Measurements from ENCODE around the gene RSU1. TPM values are rescaled to one million over a fixed set of nuclear protein-coding genes. Genes with fewer than 3 reads are reported as not detected.
A peak's percentile ranks its signal among the peaks of the same experiment; 100 is the strongest.

RSU1 gene
- total and polyA plus RNA-seq, 2 donors (not counting 3 experiments of a cell fraction or from before 2014, with no cell fraction given): 80.2 to 104 TPM

DNA sequence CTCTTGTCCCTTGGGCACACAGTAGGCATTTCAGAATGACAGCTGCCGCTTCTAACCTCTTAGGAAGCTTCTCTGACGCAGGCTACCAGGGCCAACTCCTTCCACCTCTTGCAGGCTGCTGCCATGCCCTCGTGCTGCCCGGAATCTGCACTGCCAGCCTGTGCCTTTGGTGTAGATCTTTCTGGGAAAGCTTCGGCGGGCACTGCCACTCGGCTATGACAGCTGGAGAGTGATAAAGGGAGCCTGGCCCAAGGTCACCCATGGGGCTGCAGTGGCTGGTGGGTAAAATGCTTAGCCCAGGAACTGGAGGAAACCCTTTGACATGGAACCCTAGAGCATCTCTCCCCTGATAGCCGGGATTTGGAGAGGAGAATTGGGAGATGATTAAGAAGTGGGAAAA, 217.6 kb downstream of the RSU1 start:
- intact Hi-C loops (cut with micrococcal nuclease): loop anchor here (10.0 kb wide), 1 partner anchor 175 kb away; no protein-coding TSS in a partner anchor
- FAIRE-seq (no peak), DNase-seq (ENCODE audit: low read depth, low spot score) (no peak)
- Histone ChIP-seq H2AFZ (ENCODE audit: low read depth, low read length) (no peak overlapping the region), H3K79me2 (ENCODE audit: control insufficient read depth, insufficient read depth, low read length) (no peaks in the 10 kb centered on the region), H3K9me1 (replicated peaks; ENCODE audit: control insufficient read depth, extremely low read depth, insufficient read depth, low read length) (no peaks in the 10 kb centered on the region), H3K9ac (replicated peaks; ENCODE audit: extremely low read depth, insufficient read depth, low read length) (no peak overlapping the region), H3K4me2 (ENCODE audit: insufficient read depth, low read length) (no peak overlapping the region), H3K4me3 (replicated peaks in 1 of 3; ENCODE audit: insufficient read depth in 1 of 3, low read depth in 1 of 3, low read length in 3 of 3) (no peak overlapping the region), H3K36me3 (ENCODE audit: control insufficient read depth in 2 of 2, extremely low read depth in 1 of 2, insufficient read depth in 2 of 2, low read length in 2 of 2) (no peaks in the 10 kb centered on the region), H4K20me1 (replicated peaks; ENCODE audit: control insufficient read depth, extremely low read depth, insufficient read depth, low read length) (no peaks in the 10 kb centered on the region), H3K27ac (ENCODE audit: insufficient read depth, low read depth, low read length) (no peak overlapping the region), H3K27me3 (ENCODE audit: control insufficient read depth in 2 of 2, insufficient read depth in 2 of 2, low read length in 2 of 2) (no peaks in the 10 kb centered on the region), H3K4me1 (ENCODE audit: control insufficient read depth, extremely low read depth, insufficient read depth, low read length) (no peaks in the 10 kb centered on the region), H3K9me3 (replicated peaks; ENCODE audit: control insufficient read depth, insufficient read depth, low read length) (no peaks in the 10 kb centered on the region)
- TF ChIP-seq MYC (IDR thresholded peaks at IDR 0.05; ENCODE audit: low read depth, low read length) (no peak), FOS (IDR thresholded peaks at IDR 0.05; ENCODE audit: borderline replicate concordance, insufficient read depth, low read length) (no peak), EZH2 (IDR thresholded peaks at IDR 0.05; ENCODE audit: borderline replicate concordance, low read depth, low read length, severe bottlenecking) (no peak)
- TF ChIP-seq, protein P1, sequence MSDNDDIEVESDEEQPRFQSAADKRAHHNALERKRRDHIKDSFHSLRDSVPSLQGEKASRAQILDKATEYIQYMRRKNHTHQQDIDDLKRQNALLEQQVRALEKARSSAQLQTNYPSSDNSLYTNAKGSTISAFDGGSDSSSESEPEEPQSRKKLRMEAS (IDR thresholded peaks at IDR 0.05; ENCODE audit: insufficient read depth, insufficient read length): no peak
- CTCF ChIA-PET: interaction anchor here (0.8 kb wide), 1 partner anchor 209 kb away, joined by 3 read pairs; no protein-coding TSS in a partner anchor
- dilution Hi-C loops (cut with MboI; ENCODE audit: extremely low pct_ligation_motif_present, low sequenced_read_pairs): no loop called here
- no TSS peak for BruUV-seq (replicated peaks)
- POLR2A ChIA-PET: no interaction called here

DNA sequence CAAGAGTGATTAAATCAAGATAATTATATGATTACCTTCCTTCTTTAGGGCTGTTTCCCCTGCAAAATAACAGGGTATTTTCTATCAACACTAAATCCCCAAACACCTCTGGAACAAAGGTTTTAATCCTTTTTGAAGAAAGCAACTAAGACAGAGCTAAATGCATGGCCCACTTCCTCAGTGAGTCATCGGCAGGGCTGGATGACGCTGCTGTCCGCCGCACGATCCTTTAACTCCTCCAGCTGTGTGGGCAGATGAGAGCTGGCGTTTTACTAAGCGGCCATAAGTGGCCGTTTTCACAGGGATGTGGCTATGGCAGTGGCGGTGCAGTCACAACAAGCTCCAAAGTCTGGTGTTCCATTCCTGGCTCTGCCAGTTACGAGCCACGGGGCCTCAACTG, 219.6 kb downstream of the RSU1 start:
- H4K20me1 ChIP-seq (replicated peaks; ENCODE audit: control insufficient read depth, extremely low read depth, insufficient read depth, low read length): no peaks in the 10 kb centered on the region
- TF ChIP-seq EZH2 (IDR thresholded peaks at IDR 0.05; ENCODE audit: borderline replicate concordance, low read depth, low read length, severe bottlenecking): no peak
- TF ChIP-seq POLR2AphosphoS5 (IDR thresholded peaks at IDR 0.05; ENCODE audit: insufficient read depth, low read depth, low read length): no peak
- TF ChIP-seq POLR2A (IDR thresholded peaks at IDR 0.05; ENCODE audit: low read depth, low read length): no peak
- TF ChIP-seq GATA2 (IDR thresholded peaks at IDR 0.05; ENCODE audit: insufficient read depth, insufficient read length, low read depth, low read length): no peak
- TF ChIP-seq, protein P1 (IDR thresholded peaks at IDR 0.05; ENCODE audit: insufficient read depth, insufficient read length): no peak
- TF ChIP-seq JUN (IDR thresholded peaks at IDR 0.05; ENCODE audit: borderline replicate concordance, insufficient read depth, insufficient read length, low read depth): no peak
- TF ChIP-seq FOS (IDR thresholded peaks at IDR 0.05; ENCODE audit: borderline replicate concordance, insufficient read depth, low read length): no peak
- TF ChIP-seq, protein P2, sequence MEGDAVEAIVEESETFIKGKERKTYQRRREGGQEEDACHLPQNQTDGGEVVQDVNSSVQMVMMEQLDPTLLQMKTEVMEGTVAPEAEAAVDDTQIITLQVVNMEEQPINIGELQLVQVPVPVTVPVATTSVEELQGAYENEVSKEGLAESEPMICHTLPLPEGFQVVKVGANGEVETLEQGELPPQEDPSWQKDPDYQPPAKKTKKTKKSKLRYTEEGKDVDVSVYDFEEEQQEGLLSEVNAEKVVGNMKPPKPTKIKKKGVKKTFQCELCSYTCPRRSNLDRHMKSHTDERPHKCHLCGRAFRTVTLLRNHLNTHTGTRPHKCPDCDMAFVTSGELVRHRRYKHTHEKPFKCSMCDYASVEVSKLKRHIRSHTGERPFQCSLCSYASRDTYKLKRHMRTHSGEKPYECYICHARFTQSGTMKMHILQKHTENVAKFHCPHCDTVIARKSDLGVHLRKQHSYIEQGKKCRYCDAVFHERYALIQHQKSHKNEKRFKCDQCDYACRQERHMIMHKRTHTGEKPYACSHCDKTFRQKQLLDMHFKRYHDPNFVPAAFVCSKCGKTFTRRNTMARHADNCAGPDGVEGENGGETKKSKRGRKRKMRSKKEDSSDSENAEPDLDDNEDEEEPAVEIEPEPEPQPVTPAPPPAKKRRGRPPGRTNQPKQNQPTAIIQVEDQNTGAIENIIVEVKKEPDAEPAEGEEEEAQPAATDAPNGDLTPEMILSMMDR (IDR thresholded peaks at IDR 0.05; ENCODE audit: extremely low read depth in 1 of 2, insufficient read depth in 1 of 2, low read depth in 1 of 2, low read length in 2 of 2): no peak
- TF ChIP-seq MYC (IDR thresholded peaks at IDR 0.05; ENCODE audit: low read depth, low read length): no peak
- H3K36me3 ChIP-seq (ENCODE audit: control insufficient read depth in 2 of 2, extremely low read depth in 1 of 2, insufficient read depth in 2 of 2, low read length in 2 of 2): peaks cover 0 to under 1% of the 10 kb centered on the region in 2 experiments
- dilution Hi-C loops (cut with MboI; ENCODE audit: extremely low pct_ligation_motif_present, low sequenced_read_pairs) (no loop called here), intact Hi-C loops (cut with micrococcal nuclease) (loop anchor here (10.0 kb wide), 1 partner anchor 177 kb away; no protein-coding TSS in a partner anchor)
- no peaks in the 10 kb centered on the region for H3K27me3 ChIP-seq (ENCODE audit: control insufficient read depth in 2 of 2, insufficient read depth in 2 of 2, low read length in 2 of 2)
- H3K9me3 ChIP-seq (replicated peaks; ENCODE audit: control insufficient read depth, insufficient read depth, low read length): no peaks in the 10 kb centered on the region
- H3K9ac ChIP-seq (replicated peaks; ENCODE audit: extremely low read depth, insufficient read depth, low read length): no peak overlapping the region
- CTCF ChIA-PET: interaction anchor here (1.2 to 1.3 kb wide), 2 partner anchors 10 to 12 kb away, joined by 3 read pairs; no protein-coding TSS in a partner anchor
- no peaks in the 10 kb centered on the region for H3K4me1 ChIP-seq (ENCODE audit: control insufficient read depth, extremely low read depth, insufficient read depth, low read length)
- POLR2A ChIA-PET: no interaction called here
- no TSS peak for BruUV-seq (replicated peaks)
- DNase-seq (ENCODE audit: low read depth, low spot score) (peak; percentile 6), FAIRE-seq (no peak)
- H3K9me1 ChIP-seq (replicated peaks; ENCODE audit: control insufficient read depth, extremely low read depth, insufficient read depth, low read length): no peaks in the 10 kb centered on the region
- no peak overlapping the region for H3K27ac ChIP-seq (ENCODE audit: insufficient read depth, low read depth, low read length)
- H3K4me2 ChIP-seq (ENCODE audit: insufficient read depth, low read length): no peak overlapping the region
- no peaks in the 10 kb centered on the region for H3K79me2 ChIP-seq (ENCODE audit: control insufficient read depth, insufficient read depth, low read length)
- no peak overlapping the region for H3K4me3 ChIP-seq (replicated peaks in 1 of 3; ENCODE audit: insufficient read depth in 1 of 3, low read depth in 1 of 3, low read length in 3 of 3)
- H2AFZ ChIP-seq (ENCODE audit: low read depth, low read length): no peak overlapping the region
